GM12878 (cell line): ENCODE measurements around the gene PCNX1. TPM values are rescaled to one million over a fixed set of nuclear protein-coding genes. Genes with fewer than 3 reads are reported as not detected.

Experiments used
- BCL11A ChIP-seq: IDR thresholded peaks from 2 replicates; pipeline ENCODE4 v1.6.1; 2011; ENCODE audit warnings: low read depth, low read length
- BCLAF1 ChIP-seq: fragments of 450-650 bp; IDR thresholded peaks from 2 replicates; pipeline ENCODE4 v1.6.1; 2017; ENCODE audit warnings: antibody characterized with exemption, mild to moderate bottlenecking, moderate library complexity
- CBFB ChIP-seq: IDR thresholded peaks from 2 replicates; pipeline ENCODE4 v1.6.1; 2016; ENCODE audit warnings: antibody characterized with exemption, low read depth
- CREB1 ChIP-seq: IDR thresholded peaks from 2 replicates; pipeline ENCODE4 v1.6.1; 2012; ENCODE audit warnings: low read depth, mild to moderate bottlenecking, inconsistent platforms
- CREM ChIP-seq: IDR thresholded peaks from 2 replicates; pipeline ENCODE4 v1.6.1; 2014; ENCODE audit warnings: antibody characterized with exemption, low read depth
- E2F8 ChIP-seq: fragments of 450-650 bp; IDR thresholded peaks from 2 replicates; pipeline ENCODE4 v1.6.1; 2018; ENCODE audit warnings: mild to moderate bottlenecking, low read depth, moderate library complexity; ENCODE audit not compliant: partially characterized antibody
- EZH2 ChIP-seq: IDR thresholded peaks from 2 replicates; pipeline ENCODE4 v1.6.1; 2012; ENCODE audit warnings: low read depth, mild to moderate bottlenecking, control low read depth, inconsistent platforms, low read length, borderline replicate concordance; ENCODE audit not compliant: control insufficient read depth
- HDAC2 ChIP-seq: fragments of 200-600 bp; sonication (generic); IDR thresholded peaks from 2 replicates; pipeline ENCODE4 v1.6.1; 2017
- IKZF2 ChIP-seq, 2 experiments: fragments of 450-650 bp; IDR thresholded peaks; 2 replicates each; pipeline ENCODE4 v1.6.1; 2017; ENCODE audit warnings: mild to moderate bottlenecking in 2 of 2, moderate library complexity in 2 of 2
- JUNB ChIP-seq: IDR thresholded peaks from 2 replicates; pipeline ENCODE4 v1.6.1; 2016; ENCODE audit warnings: antibody characterized with exemption, mild to moderate bottlenecking
- KDM1A ChIP-seq: fragments of 200-600 bp; sonication (generic); IDR thresholded peaks from 2 replicates; pipeline ENCODE4 v1.6.1; 2016; ENCODE audit warnings: borderline replicate concordance
- NFXL1 ChIP-seq: fragments of 450-650 bp; IDR thresholded peaks from 2 replicates; pipeline ENCODE4 v1.6.1; 2017; ENCODE audit warnings: antibody characterized with exemption, mild to moderate bottlenecking, borderline replicate concordance
- PAX5 ChIP-seq: IDR thresholded peaks from 2 replicates; pipeline ENCODE4 v1.6.1; 2011; ENCODE audit warnings: low read depth, low read length, borderline replicate concordance
- PAX8 ChIP-seq: fragments of 450-650 bp; IDR thresholded peaks from 2 replicates; pipeline ENCODE4 v1.6.1; 2017; ENCODE audit warnings: mild to moderate bottlenecking, moderate library complexity
- POLR2A ChIP-seq: IDR thresholded peaks from 2 replicates; pipeline ENCODE4 v1.6.1; 2011; ENCODE audit warnings: low read depth, mild to moderate bottlenecking, low read length
- RELA ChIP-seq: fragments of 450-650 bp; IDR thresholded peaks from 2 replicates; pipeline ENCODE4 v1.8.0; 2014; ENCODE audit warnings: borderline replicate concordance; ENCODE audit not compliant: partially characterized antibody
- RUNX3 ChIP-seq: IDR thresholded peaks from 2 replicates; pipeline ENCODE4 v1.6.1; 2012; ENCODE audit warnings: low read length, inconsistent platforms
- SIX5 ChIP-seq: IDR thresholded peaks from 2 replicates; pipeline ENCODE4 v1.6.1; 2011; ENCODE audit warnings: mild to moderate bottlenecking, low read depth, low read length, moderate library complexity; ENCODE audit not compliant: severe bottlenecking
- SMAD1 ChIP-seq: fragments of 450-650 bp; IDR thresholded peaks from 2 replicates; pipeline ENCODE4 v1.6.1; 2018; ENCODE audit warnings: mild to moderate bottlenecking, low read depth; ENCODE audit not compliant: partially characterized antibody
- SMAD5 ChIP-seq: IDR thresholded peaks from 2 replicates; pipeline ENCODE4 v1.6.1; 2016; ENCODE audit warnings: antibody characterized with exemption, low read depth
- SMC3 ChIP-seq: IDR thresholded peaks from 2 replicates; pipeline ENCODE4 v1.6.1; 2011; ENCODE audit warnings: low read length, improper control_type of control experiment, borderline replicate concordance
- SPI1 ChIP-seq: IDR thresholded peaks from 2 replicates; pipeline ENCODE4 v1.6.1; 2011; ENCODE audit warnings: low read depth, mild to moderate bottlenecking, low read length, moderate library complexity, borderline replicate concordance; ENCODE audit not compliant: insufficient read depth
- STAT3 ChIP-seq: IDR thresholded peaks from 2 replicates; pipeline ENCODE4 v1.6.1; 2011; ENCODE audit warnings: low read depth, low read length, improper control_type of control experiment
- YBX1 ChIP-seq: fragments of 450-650 bp; IDR thresholded peaks from 2 replicates; pipeline ENCODE4 v1.6.1; 2016; ENCODE audit warnings: antibody characterized with exemption
- polyA plus RNA-seq, 11 experiments: library from polyadenylated mRNA; depleted of rRNA in 4 of 11; unstranded in 6 of 11; stranded (reverse) in 5 of 11; fragments of >200 nt; fragmentation: Nextera tagmentation in 4 of 11; fragmentation: Illumina TruSeq in 1 of 11; extraction: Ambion mirVana in 4 of 11; extraction: Trizol in 1 of 11; gene quantifications; 1 replicate in 1 of 11; 2 replicates in 10 of 11; pipeline versions ENCODE4 v1.2.1 to v1.2.3, GENCODE V29; 2011 to 2016; ENCODE audit warnings: inconsistent platforms in 2 of 11, missing spikeins in 2 of 11, low read depth in 1 of 11
- total RNA-seq, 4 experiments: library from RNA; depleted of rRNA in 3 of 4; stranded (reverse); fragments of >200 nt in 3 of 4; fragmentation: Illumina TruSeq in 1 of 4; extraction: Trizol in 1 of 4; gene quantifications; 2 replicates each; pipeline versions ENCODE4 v1.2.1 to v1.2.3, GENCODE V29; 2013 to 2021

Gene PCNX1
- total and polyA plus RNA-seq, 10 of the 15 experiments (the other 5 are each of a cell fraction or from before 2014, with no cell fraction given) = 4.6 to 53.9 (median 20.5) TPM

GRCh38 chr14:71142375-71143038, 235.2 kb downstream of the PCNX1 start (continued):
- no peak for TF ChIP-seq BCLAF1
- no peak for TF ChIP-seq NFXL1
- no peak for TF ChIP-seq SIX5
- TF ChIP-seq JUNB = 0 out of 2 replicates have a peak, but pooled peaks have one; percentile 19
- no peak for TF ChIP-seq YBX1
- no peak for TF ChIP-seq SMAD5
- peak; percentile 23 for TF ChIP-seq E2F8
- no peak for TF ChIP-seq EZH2
- TF ChIP-seq BCL11A = no peak
- 0 out of 2 replicates have a peak, but pooled peaks have one; percentile 27 for TF ChIP-seq CBFB
- TF ChIP-seq SMAD1 = no peak
- TF ChIP-seq RELA = no peak
- no peak for TF ChIP-seq CREB1
- TF ChIP-seq PAX8 = no peak
- TF ChIP-seq SPI1 = peak; percentile 73
- peak; percentile 89 for TF ChIP-seq RUNX3
- no peak for TF ChIP-seq KDM1A
- TF ChIP-seq IKZF2 (IDR thresholded peaks at IDR 0.05) = peak; percentile 93 to 97
- peak; percentile 41; the same call in 1 of the 2 replicates for TF ChIP-seq CREM
- TF ChIP-seq STAT3 = no peak
- no peak for TF ChIP-seq POLR2A
- TF ChIP-seq SMC3 = peak; percentile 18; the same call in 1 of the 2 replicates
- no peak for TF ChIP-seq HDAC2
- no peak for TF ChIP-seq PAX5
